Measurements from ENCODE around the gene NOVA2.

Gene NOVA2

GRCh38 chr19:45996933-45997332 lies 23.3 kb upstream of the NOVA2 start:
- no peak overlapping the region for H2BK15ac ChIP-seq (replicated peaks; ENCODE audit: low read depth)
- no peak overlapping the region for H4K5ac ChIP-seq (ENCODE audit: low read length)
- no peak overlapping the region for H2BK120ac ChIP-seq (ENCODE audit: low read depth, low read length)
- no peak overlapping the region for H3K56ac ChIP-seq (ENCODE audit: low read length)
- H3K23ac ChIP-seq (ENCODE audit: low read length), result no peak overlapping the region
- H3K4ac ChIP-seq (ENCODE audit: low read depth, low read length), result no peak overlapping the region
- H3K79me2 ChIP-seq (ENCODE audit: control insufficient read depth, insufficient read depth, low read length), result peaks cover 4% of the 10 kb centered on the region
- no peaks in the 10 kb centered on the region for H3K36me3 ChIP-seq (ENCODE audit: control insufficient read depth, insufficient read depth, low read length)
- H3K4me1 ChIP-seq (ENCODE audit: control insufficient read depth, low read depth, low read length), result peaks cover 5% of the 10 kb centered on the region
- no peak overlapping the region for H3K18ac ChIP-seq (ENCODE audit: low read length)
- no peak overlapping the region for H3K4me2 ChIP-seq (ENCODE audit: low read length)
- H3K27me3 ChIP-seq (ENCODE audit: insufficient read depth, low read length, poor library complexity), result no peaks in the 10 kb centered on the region
- WGBS (ENCODE audit: extremely low coverage, insufficient coverage, low lambda C conversion rate), result no CpG with 5 or more reads among the region's 8 CpGs
- no peak for DNase-seq
- H4K8ac ChIP-seq (ENCODE audit: low read depth, low read length), result no peak overlapping the region
- H3K27ac ChIP-seq (ENCODE audit: low read depth, low read length), result no peak overlapping the region
- H2AK5ac ChIP-seq (ENCODE audit: low read length), result no peak overlapping the region
- H2BK5ac ChIP-seq (ENCODE audit: low read length), result no peak overlapping the region
- peaks cover 8% of the 10 kb centered on the region for H3K79me1 ChIP-seq (ENCODE audit: low read length)
- no peak overlapping the region for H3K4me3 ChIP-seq (ENCODE audit: low read length)
- H3K9ac ChIP-seq (ENCODE audit: low read length), result no peak overlapping the region

- no peak overlapping the region for H4K8ac ChIP-seq (ENCODE audit: low read depth, low read length)
- DNase-seq, result no peak
- H3K4me2 ChIP-seq (ENCODE audit: low read length), result peak overlapping the region; percentile 89
- WGBS (ENCODE audit: extremely low coverage, insufficient coverage, low lambda C conversion rate), result no CpG with 5 or more reads among the region's 13 CpGs
- H3K18ac ChIP-seq (ENCODE audit: low read length), result peak overlapping the region; percentile 77
- H2BK5ac ChIP-seq (ENCODE audit: low read length), result no peak overlapping the region
- no peak overlapping the region for H4K5ac ChIP-seq (ENCODE audit: low read length)
- H2BK15ac ChIP-seq (replicated peaks; ENCODE audit: low read depth), result no peak overlapping the region
- no peak overlapping the region for H3K4ac ChIP-seq (ENCODE audit: low read depth, low read length)
- no peak overlapping the region for H3K27ac ChIP-seq (ENCODE audit: low read depth, low read length)
- H2BK120ac ChIP-seq (ENCODE audit: low read depth, low read length), result no peak overlapping the region
- peak overlapping the region; percentile 83 for H3K9ac ChIP-seq (ENCODE audit: low read length)
- peak overlapping the region; percentile 90 for H3K56ac ChIP-seq (ENCODE audit: low read length)
- H2AK5ac ChIP-seq (ENCODE audit: low read length), result no peak overlapping the region
- H3K23ac ChIP-seq (ENCODE audit: low read length), result no peak overlapping the region
- peaks cover 5% of the 10 kb centered on the region for H3K4me1 ChIP-seq (ENCODE audit: control insufficient read depth, low read depth, low read length)
- peak overlapping the region; percentile 79 for H3K4me3 ChIP-seq (ENCODE audit: low read length)
- peaks cover 4% of the 10 kb centered on the region for H3K79me2 ChIP-seq (ENCODE audit: control insufficient read depth, insufficient read depth, low read length)
- H3K27me3 ChIP-seq (ENCODE audit: insufficient read depth, low read length, poor library complexity), result no peaks in the 10 kb centered on the region
- H3K36me3 ChIP-seq (ENCODE audit: control insufficient read depth, insufficient read depth, low read length), result no peaks in the 10 kb centered on the region
- H3K79me1 ChIP-seq (ENCODE audit: low read length), result peaks cover 8% of the 10 kb centered on the region
Measured at GRCh38 chr19:45995715-45996385, 22.2 kb upstream of the NOVA2 start.

DNA sequence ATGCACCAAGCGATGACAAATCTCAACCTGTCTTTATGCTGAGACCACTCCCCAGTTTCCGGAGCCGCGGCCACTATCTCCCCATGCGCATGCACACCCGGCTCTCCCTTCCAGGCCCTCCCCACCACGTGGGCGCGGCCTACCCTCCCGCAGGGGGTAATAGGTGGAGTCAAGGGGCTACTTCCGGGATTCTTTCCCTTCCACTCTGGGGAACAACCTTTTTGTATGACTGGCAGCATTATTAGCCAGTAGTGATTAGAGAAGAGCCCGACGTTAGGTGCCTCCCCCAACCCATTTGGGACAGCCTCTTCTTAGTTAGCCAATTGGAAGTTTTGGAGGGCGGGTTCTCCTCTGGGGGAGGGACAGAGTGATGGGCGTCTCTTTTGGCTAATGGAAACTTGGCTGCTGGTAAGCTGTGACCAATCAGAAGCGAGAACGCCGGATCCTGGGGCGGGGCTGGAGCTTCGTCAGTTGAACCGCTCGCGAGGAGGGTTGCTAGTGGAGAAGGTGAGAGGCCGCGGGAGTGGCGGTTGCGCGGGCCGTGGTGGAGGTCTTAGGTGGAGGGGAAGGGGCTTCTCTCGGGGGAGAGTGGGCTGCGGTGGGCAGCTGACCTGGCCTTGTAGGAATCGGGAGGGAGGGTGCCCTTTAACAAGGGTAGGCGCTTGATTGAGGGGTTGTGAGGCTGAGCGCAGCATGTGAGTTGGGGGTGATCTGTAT lies 21.5 kb upstream of the NOVA2 start, which contains the start of gene CCDC61:
CCDC61 (plus strand) TSS at position 470 of the 717 bp plus-strand sequence. CDS start 7,552 bp downstream, outside the sequence.
- H2BK5ac ChIP-seq (ENCODE audit: low read length), result no peak within 1 kb of the TSS
- DNase-seq, result peak; percentile 100
- H3K27me3 ChIP-seq (ENCODE audit: insufficient read depth, low read length, poor library complexity), result no peaks in the 10 kb centered on the region
- no peak within 1 kb of the TSS for H2AK5ac ChIP-seq (ENCODE audit: low read length)
- H3K4me3 ChIP-seq (ENCODE audit: low read length), result peak within 1 kb of the TSS; percentile 79
- H3K23ac ChIP-seq (ENCODE audit: low read length), result no peak within 1 kb of the TSS
- H2BK15ac ChIP-seq (replicated peaks; ENCODE audit: low read depth), result no peak within 1 kb of the TSS
- H3K56ac ChIP-seq (ENCODE audit: low read length), result peak within 1 kb of the TSS; percentile 90
- H2BK120ac ChIP-seq (ENCODE audit: low read depth, low read length), result no peak within 1 kb of the TSS
- no peak within 1 kb of the TSS for H3K4ac ChIP-seq (ENCODE audit: low read depth, low read length)
- peaks cover 4% of the 10 kb centered on the region for H3K79me2 ChIP-seq (ENCODE audit: control insufficient read depth, insufficient read depth, low read length)
- H3K4me1 ChIP-seq (ENCODE audit: control insufficient read depth, low read depth, low read length), result peaks cover 5% of the 10 kb centered on the region
- H3K4me2 ChIP-seq (ENCODE audit: low read length), result peak within 1 kb of the TSS; percentile 89
- peaks cover 7% of the 10 kb centered on the region for H3K79me1 ChIP-seq (ENCODE audit: low read length)
- H3K36me3 ChIP-seq (ENCODE audit: control insufficient read depth, insufficient read depth, low read length), result no peaks in the 10 kb centered on the region
- H4K5ac ChIP-seq (ENCODE audit: low read length), result no peak within 1 kb of the TSS
- H3K18ac ChIP-seq (ENCODE audit: low read length), result peak within 1 kb of the TSS; percentile 77
- peak within 1 kb of the TSS; percentile 83 for H3K9ac ChIP-seq (ENCODE audit: low read length)
- no CpG with 5 or more reads among the region's 34 CpGs for WGBS (ENCODE audit: extremely low coverage, insufficient coverage, low lambda C conversion rate)
- H4K8ac ChIP-seq (ENCODE audit: low read depth, low read length), result no peak within 1 kb of the TSS
- no peak within 1 kb of the TSS for H3K27ac ChIP-seq (ENCODE audit: low read depth, low read length)

DNA sequence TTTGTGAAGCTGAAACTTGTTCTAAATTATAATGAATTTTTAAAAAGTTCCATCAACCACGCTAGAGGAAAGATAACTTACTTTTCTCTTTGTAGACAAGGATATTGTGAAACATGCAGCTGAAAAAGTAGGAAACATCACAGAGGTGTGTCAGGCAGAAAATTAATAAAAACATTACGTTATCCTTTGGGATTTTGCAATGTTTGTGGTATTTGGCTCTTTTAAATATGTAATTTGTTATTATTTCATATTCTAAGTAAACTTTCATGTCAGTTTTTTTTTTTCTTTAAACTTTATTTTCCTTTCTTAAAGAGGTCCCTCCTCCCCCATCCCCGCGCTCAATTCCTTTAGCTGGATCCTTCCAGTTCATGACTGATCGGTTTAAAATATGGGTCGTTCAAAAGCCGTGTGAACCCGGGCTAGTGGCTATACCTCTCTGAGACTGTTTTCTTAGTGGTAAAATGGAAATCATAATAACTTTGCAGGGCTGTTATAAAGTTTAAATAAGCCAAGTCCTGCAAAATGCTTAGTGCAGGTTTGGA lies 20.9 kb upstream of the NOVA2 start:
- Histone ChIP-seq H3K79me1 (ENCODE audit: low read length) (peaks cover 6% of the 10 kb centered on the region), H3K4ac (ENCODE audit: low read depth, low read length) (no peak overlapping the region), H4K5ac (ENCODE audit: low read length) (no peak overlapping the region), H2AK5ac (ENCODE audit: low read length) (no peak overlapping the region), H2BK120ac (ENCODE audit: low read depth, low read length) (no peak overlapping the region), H2BK5ac (ENCODE audit: low read length) (no peak overlapping the region), H3K4me2 (ENCODE audit: low read length) (peak overlapping the region; percentile 85), H3K23ac (ENCODE audit: low read length) (no peak overlapping the region), H2BK15ac (replicated peaks; ENCODE audit: low read depth) (no peak overlapping the region), H3K27me3 (ENCODE audit: insufficient read depth, low read length, poor library complexity) (no peaks in the 10 kb centered on the region), H4K8ac (ENCODE audit: low read depth, low read length) (no peak overlapping the region), H3K79me2 (ENCODE audit: control insufficient read depth, insufficient read depth, low read length) (peaks cover 4% of the 10 kb centered on the region), H3K56ac (ENCODE audit: low read length) (peak overlapping the region; percentile 75), H3K4me1 (ENCODE audit: control insufficient read depth, low read depth, low read length) (peaks cover 3% of the 10 kb centered on the region), H3K18ac (ENCODE audit: low read length) (no peak overlapping the region), H3K27ac (ENCODE audit: low read depth, low read length) (no peak overlapping the region), H3K9ac (ENCODE audit: low read length) (peak overlapping the region; percentile 67), H3K36me3 (ENCODE audit: control insufficient read depth, insufficient read depth, low read length) (no peaks in the 10 kb centered on the region), H3K4me3 (ENCODE audit: low read length) (peak overlapping the region; percentile 41)
- WGBS (ENCODE audit: extremely low coverage, insufficient coverage, low lambda C conversion rate), result no CpG with 5 or more reads among the region's 8 CpGs
- DNase-seq, result no peak

DNA sequence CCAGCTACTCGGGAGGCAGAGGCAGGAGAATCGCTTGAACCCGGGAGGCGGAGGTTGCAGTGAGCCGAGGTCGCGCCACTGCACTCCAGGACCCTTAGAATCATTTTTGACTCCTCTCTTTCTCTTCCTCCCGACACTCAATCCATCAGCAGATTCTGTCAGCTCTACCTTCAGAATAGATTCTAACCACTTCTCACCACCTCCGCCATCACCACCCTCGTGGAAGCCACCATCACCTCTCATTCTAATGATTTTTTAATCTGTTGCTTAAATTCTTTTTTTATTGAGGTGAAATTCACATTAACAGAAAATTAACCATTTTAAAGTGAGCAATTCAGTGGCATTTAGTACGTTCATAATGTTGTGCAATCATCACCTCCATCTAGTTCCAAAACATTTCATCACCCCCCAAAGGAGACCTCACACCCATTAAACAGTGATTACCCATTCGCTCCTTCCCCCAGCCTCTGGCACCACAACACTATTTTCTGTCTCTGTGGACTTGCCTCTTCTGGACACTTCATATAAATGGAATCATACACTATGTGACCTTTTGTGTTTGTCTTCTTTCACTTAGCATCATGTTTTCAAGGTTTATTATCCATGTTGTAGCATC lies 16.6 kb upstream of the NOVA2 start:
- Histone ChIP-seq H3K4me1 (ENCODE audit: control insufficient read depth, low read depth, low read length) (no peaks in the 10 kb centered on the region), H3K27ac (ENCODE audit: low read depth, low read length) (no peak overlapping the region), H4K8ac (ENCODE audit: low read depth, low read length) (no peak overlapping the region)

More for the DNA sequence above, 16.6 kb upstream of the NOVA2 start:
- Histone ChIP-seq H3K4ac (ENCODE audit: low read depth, low read length) (no peak overlapping the region), H2BK5ac (ENCODE audit: low read length) (no peak overlapping the region), H3K27me3 (ENCODE audit: insufficient read depth, low read length, poor library complexity) (no peaks in the 10 kb centered on the region), H3K18ac (ENCODE audit: low read length) (no peak overlapping the region), H3K9ac (ENCODE audit: low read length) (no peak overlapping the region), H3K23ac (ENCODE audit: low read length) (no peak overlapping the region), H2AK5ac (ENCODE audit: low read length) (no peak overlapping the region), H2BK15ac (replicated peaks; ENCODE audit: low read depth) (no peak overlapping the region), H3K79me2 (ENCODE audit: control insufficient read depth, insufficient read depth, low read length) (no peaks in the 10 kb centered on the region), H3K79me1 (ENCODE audit: low read length) (no peaks in the 10 kb centered on the region), H3K36me3 (ENCODE audit: control insufficient read depth, insufficient read depth, low read length) (no peaks in the 10 kb centered on the region), H4K5ac (ENCODE audit: low read length) (no peak overlapping the region), H3K4me2 (ENCODE audit: low read length) (no peak overlapping the region), H2BK120ac (ENCODE audit: low read depth, low read length) (no peak overlapping the region), H3K4me3 (ENCODE audit: low read length) (no peak overlapping the region), H3K56ac (ENCODE audit: low read length) (no peak overlapping the region)
- WGBS (ENCODE audit: extremely low coverage, insufficient coverage, low lambda C conversion rate), result no CpG with 5 or more reads among the region's 12 CpGs
- DNase-seq, result no peak
